NCI-H510A (cell line): Measurements from ENCODE around the gene RELL2.

Experiments used
- DNase-seq: peaks from one replicate; lab custom pipeline; 2025; lab: John Stamatoyannopoulos, UW

Gene RELL2

DNA sequence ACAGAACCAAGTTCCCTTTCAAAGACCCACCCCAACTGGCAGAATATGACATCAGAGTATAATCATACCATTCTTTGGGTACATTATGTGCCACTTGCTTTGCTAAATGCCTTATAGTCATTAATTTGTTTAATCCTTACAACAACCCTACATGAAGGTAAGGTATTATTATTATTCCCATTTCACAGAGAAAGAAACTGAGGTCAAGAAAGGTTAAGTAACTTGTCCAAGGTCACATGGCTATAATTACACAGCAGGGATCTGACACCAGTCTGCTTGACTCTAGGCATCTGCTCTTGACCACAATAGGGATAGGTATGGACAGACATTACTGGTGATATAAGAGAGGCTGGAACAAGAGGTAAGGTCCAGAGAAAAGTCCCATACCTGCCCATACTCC, 13.2 kb downstream of the RELL2 start:
- no peak for DNase-seq

DNA sequence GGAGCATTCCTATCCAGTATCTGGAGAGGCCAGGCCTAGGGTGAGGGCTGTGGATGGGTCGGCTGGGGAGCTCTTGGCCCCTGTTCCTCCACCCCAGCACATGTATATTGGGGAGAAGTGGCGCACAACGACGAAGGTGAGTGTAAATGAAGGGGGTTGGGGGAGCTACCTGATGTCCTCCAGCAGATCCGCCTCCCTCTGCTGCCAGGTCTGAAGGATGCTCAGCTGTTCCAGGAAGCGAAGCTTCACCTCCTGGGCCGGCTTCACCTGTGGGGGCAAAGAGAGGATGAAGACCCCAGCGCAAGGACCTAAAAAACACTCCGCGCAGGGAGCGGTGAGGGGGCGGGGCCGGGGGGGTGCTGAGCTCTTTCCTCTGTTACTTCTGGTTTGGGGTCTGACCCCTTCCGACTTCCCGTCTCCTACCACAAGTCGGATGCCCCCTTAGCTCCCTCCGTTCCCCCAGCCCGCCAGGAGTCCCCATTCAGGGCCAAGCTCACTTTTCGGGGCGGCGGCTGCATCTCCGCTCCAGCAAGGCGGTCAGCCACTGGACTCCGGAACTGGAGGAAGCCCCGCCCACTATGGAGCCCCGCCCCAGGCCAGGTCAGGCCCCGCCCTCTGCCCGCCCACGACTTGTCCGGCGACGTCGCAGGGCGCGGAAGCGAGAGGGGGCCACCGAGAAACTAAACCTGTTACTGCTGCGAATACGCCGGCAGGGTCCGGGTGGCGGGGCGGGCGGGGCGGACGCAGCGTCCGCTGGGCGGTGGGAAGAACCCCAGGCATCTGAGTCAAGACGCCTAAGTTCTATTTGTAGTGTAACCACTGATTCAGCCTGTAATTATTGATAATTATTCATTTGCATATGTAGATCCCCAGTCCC, 14.3 kb downstream of the RELL2 start, which contains the start of gene FCHSD1:
FCHSD1 (minus strand) TSS at position 568 of the 877 bp plus-strand sequence; CDS start at position 518, 50 bp downstream.
- DNase-seq = no peak

DNA sequence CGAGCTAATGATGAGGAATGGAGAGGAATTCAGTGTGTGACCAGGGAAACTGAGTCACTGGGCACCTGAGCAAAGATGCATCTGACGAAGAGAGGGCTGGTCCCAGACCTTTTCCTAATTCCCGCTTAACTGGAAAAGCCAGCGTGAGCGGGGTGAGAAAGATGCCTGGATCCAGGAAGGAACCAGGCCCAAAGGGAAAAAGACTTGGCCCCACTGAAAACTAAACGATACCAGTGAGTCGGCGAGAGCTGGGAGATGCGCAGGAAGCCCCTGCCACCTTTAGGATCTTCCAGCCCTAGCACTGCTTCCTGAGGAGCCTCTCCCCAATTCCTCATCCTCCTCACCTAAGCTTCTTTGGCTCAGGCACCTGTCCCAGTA, 14.9 kb downstream of the RELL2 start:
- DNase-seq = no peak

DNA sequence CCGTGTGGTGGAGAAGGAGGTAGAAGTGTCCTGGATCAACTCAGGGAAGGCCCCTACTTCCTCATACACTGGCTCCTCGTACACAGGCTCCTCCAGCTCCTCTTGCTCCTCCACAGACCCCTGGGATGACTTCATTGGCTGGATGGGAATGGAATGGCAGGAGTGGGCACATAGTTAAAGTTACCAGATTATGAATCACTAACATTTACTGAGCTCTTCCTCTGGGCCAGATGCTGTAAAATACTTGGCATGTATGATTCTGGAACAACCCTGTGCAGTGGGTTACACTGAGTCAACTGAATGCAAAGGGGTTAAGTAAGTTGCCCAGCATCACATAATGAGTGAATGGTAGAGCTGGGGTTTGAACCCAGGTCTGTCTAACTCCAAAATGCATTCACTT, 17.5 kb downstream of the RELL2 start:
- DNase-seq = no peak

DNA sequence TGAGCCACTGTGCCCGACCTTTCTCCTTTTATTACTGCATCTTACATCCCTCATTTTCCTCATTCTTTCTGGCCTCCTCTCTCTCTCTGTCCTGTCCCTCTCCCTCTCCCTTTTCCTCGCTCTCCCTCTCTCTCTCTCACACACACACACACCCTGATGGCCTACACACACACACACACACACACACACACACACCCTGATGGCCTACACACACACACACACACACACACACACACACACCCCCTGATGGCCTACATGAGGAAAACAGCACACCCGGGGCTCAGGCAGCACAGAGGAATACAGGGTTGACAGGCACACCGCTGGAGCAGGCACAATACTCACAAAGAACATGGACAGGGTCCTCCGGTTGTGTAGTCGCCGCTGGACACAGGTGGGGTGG, 18.2 kb downstream of the RELL2 start:
- DNase-seq = no peak

DNA sequence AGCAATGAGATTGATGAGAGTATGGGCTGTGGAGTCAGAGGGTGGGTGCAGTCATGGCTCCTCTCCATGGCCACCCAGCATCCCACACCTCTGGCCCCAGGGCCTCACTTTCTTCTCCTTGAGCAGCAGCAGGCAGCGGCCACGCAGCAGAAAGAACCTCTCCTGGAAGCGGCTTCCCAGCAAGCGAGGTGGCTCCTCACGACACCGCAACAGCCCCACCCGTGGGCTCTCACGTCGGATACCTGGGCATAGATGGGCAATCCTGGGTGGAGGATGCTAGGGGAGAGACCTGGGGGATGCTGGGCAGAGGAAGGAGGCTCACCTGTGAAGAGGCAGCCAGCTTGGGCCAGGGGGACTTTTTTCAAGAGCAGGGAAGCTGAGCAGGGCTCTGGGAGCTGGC, 19.6 kb downstream of the RELL2 start:
- DNase-seq = no peak

DNA sequence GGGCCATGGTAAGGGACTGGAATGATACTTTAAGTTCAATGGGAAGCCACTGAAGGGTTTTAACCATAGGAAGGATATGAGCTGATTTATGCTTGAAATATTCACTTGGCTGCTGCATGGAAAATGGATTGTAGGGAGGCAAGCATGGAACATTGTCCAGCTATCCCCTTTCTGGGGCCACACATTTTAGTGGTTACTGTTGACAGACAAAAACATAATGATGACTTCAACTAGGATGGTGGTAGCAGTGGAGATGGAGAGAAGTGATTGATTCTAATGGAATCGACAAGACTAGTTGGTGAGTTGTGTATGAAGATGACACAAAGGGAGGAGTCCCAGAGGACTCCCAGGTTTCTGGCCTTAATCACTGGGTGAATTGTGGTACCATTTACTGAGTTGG, 20.6 kb downstream of the RELL2 start:
- DNase-seq = no peak

DNA sequence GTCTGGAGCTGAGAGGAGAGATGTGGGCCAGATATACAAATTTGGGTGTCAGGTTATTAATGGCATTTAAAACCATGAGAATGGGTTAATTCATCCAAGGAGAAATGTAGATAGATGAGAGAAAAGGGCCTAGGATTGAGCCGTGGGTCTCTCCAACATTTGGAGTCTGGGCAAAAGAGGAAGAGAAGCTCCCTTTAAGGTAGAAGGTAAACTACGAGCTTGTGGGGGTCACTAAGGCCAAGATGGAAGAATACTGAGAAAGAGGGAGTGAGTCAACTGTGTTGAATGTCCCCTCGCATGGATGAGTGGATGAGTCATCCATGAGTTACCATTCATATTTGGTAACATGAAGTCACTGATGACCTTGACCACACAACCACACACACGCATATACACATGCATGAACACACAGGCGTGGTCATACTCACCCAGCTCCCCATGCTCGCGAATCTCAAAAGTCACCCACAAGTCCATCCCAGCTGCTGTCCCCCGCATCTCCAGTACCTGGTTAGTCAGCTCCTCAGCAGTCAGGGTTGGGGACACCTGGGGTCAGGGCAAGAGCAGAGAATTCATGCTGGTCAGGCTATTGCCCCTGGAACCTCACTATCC, 21.2 kb downstream of the RELL2 start:
- DNase-seq = no peak

DNA sequence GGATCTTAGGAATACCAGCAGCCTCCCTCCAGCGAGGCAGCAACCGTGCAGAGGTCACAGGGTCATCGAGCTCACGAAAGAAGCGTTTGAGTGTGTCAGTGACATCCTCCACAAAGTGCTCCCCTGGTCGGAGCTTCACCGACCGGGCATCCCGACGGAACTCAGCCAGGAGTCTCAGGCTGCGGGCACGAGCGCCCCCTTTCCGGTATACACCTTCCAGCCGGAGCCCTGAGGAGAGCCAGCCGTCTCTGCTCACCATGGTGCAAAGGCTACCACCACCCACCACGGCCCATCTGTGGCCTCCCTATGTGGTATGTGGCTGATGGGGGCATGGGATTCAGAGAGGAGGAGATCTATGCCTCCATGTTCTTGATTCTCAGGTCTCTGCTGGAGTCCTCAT, 25.2 kb downstream of the RELL2 start:
- no peak for DNase-seq

DNA sequence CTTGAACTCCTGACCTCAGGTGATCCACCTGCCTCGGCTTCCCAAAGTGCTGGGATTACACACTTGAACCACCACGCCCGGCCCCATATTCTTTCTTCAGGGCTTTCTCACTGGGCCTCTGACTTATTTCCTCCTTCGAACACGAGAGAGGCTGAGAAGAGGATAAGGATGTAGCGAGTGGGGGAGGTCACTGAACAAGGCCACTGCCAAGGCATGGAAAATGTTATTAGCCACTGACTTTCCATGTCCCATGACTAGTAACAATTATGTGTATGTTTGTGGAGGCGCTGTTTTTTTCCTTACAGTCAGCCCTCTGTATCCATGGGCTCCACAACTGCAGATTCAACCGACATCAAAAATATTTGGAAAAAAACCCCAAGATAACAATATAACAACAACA, 26.7 kb downstream of the RELL2 start:
- no peak for DNase-seq

DNA sequence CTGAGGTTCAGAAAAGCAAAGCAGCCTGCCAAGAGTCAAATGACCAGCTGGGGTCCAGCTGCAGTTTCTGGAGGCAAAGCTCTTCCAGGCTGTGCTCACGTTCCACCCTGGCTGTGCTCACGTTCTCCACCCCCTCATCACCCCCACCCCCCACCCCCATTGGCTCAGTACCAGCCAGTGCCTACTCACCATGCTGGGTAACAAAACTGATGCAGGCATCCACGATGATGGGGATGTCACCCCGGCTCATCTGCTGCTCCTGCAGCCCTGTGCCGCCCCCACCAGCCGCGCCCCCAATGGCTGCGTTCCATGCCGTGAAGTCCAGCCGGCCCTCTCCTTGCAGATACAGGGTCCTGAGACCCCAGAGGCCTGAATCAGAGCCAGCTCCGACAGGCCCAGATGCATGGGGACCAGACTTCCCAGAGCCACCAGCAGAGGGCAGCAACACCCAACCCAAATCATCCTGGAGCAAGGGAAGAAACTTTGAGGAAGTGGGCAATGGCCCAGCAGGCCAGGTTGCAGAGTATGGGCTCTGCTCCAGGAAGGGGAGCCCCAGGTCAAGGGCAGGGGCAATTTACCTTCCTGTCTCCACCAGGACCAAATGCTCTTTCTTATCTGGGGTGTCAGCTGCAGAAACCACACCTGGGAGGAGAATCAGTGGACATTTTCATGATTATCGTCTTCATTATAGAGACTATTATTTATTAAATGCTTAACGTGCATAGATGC, 28.1 kb downstream of the RELL2 start:
- no peak for DNase-seq

DNA sequence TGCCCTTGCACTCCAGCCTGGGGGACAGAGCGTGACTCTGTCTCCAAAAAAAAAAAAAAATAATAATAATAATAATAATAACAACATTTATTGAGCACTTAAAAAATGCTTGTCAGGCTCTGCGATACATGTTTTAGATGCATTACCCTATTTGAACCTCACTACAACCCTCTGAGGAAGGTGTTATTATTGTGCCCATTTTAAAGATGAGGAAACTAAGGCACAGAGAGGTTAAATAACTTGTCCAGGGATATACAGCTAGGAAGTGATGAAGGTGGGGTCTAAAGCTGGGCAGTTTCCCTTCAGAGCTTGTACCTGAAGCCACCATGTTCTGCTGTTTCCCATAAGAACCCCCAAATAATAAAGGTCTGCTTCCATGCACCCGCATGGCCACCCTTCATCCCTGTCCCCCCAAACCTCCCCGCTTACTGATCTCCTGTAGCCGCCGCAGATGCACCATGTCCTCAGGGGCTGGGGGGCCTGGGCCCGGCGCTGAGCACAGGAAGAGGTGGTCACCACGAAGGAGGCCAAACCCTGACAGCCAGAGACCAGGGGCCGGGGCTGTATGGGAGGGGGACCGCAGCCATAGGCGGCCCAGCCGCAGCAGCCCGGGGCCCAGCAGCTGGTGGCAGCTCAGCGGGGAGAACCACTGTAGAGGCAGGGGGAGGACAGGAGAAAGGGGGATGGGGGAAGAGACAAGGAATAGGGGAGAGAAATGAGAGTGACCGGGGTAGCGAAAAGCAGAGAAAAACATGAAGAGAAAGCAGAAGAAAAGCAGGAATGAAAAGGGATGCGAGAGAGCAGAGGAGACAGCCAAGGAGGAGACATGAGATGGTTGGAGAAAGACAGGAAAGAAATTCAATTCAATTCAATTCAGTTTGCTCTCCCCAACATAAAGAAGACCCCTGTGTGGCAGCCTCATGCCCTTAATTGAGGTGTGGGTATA, 29.5 kb downstream of the RELL2 start:
- DNase-seq = no peak

DNA sequence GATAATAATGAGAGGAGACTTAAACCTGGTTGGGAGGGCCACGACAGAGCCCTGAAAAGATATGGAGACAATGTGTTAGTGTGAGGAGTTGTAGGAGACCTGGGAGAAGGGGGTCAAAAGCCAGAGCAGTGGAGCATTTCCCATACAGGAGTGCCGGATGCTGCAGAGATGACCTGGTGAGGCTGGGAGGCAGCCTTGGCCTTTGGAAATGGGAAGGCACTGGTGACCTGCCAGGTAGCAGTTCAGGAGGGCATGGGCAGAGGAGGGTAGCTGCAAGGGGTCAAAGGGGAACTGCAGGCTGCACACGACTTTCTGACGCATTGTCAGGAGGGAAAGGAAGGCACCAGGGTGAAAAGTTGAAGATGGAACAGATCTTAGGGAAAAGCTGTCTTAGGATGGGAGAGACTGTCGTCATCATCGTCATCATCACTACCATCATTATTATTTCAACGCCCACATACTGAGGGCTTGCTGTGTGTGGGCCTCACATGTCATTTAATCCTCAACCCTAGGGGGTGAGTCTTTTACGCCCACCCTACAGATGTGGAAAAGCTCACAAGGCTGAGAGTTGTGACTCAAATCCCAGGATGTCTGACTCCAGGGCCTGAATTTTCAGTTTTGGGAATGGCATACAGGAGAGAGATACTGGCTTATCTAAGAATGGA, 31.9 kb downstream of the RELL2 start:
- DNase-seq = no peak

DNA sequence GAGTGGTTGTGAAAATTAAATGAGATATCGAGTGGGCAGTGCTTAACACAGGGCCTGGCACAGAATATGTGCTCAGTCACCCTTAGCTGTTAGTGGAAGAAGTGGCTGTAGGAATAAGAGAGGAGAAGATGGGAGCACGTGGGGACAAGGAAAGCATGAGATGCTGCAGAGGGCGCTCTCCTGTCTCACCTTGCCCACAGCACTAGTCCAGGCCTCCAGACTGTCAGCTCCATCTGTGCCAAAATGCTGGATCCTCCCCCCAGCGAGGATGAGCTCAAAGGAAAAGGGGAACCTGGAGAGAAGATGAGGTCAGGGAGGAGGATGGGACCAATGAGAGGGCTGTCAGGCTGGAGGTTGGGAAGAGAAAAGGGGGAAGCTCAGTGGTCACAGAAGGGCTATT, 32.7 kb downstream of the RELL2 start:
- no peak for DNase-seq

DNA sequence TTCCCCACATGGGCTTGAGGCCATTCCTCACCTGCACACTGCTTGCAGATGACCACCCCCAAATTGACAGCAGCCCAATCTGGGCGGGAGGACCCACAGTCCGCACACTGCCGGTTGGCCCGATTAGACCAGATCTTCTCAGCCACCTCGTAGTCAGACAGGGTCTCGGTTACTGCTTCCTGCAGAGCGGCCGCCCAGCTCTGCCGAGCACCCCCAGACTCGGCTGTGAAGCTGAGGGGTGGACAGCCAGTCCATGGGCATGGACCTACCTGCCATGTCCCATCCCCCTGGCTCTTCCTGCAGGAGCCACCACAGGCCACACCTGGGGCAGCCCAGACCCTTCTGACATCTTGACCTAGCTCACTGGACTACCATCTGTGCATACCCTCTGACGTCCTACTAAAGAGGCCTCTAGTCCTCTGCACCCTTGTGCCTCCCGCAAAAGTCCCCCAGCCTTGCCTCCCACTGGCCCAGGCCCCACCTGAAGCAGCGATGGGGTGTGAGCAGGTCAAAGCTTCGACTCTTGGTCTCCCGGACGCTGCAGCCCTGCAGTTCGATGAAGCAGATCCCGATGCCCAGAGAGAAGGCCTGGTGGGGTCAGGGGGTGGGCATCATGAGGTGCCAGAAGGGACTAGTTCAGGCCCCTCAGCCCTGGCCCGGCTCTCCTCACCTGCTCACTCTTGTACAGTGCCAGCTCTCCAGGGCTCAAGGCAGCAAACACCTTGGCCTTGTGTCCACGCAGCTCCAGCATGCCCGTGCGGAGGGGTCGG, 35.5 kb downstream of the RELL2 start:
- no peak for DNase-seq

DNA sequence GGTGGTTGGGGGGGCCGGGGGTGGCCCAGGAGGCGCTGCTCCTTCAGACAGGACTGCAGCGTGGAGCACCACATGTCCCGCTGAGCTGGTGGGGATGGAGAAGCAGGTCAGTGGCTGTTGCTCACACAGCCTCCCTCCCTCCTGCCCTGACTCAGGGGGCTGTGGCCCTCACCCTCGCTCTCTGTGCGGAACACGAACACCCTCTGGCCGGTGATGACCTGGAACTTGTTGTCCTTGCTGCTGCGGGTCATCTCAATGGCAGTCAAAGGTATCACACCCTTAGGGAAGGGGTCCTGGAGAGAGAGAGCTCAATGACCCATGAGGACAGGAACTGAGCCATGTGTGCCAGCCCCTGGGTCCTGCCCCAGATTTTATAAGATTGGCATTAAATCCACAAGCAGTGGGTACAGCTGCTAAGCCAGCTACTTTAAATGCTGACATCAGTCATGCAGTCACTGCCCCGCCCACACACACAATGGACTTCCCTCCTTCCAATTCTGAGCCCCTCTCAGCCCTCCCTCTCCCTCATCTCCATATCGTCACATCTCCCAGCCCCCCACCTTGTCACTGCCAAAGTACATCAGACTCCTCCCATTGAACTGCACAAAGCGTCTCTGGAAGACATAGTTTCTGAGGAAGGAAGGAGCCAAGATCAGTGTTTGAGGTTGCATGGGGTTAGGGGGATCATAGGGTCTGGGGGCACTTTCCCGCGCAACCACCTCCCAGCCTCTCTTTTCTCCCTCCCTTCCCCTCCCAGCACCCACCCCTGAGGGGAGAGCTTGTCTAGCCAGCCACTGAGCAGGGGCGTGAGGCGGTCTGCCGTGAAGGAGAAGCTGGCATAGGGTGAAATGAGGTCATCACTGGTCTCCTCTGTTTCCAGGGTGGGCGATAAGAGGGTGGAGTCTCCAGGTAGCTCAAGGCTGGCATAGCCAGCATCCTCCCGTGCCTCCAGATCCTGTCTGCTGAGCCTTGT, 36.3 kb downstream of the RELL2 start:
- no peak for DNase-seq

DNA sequence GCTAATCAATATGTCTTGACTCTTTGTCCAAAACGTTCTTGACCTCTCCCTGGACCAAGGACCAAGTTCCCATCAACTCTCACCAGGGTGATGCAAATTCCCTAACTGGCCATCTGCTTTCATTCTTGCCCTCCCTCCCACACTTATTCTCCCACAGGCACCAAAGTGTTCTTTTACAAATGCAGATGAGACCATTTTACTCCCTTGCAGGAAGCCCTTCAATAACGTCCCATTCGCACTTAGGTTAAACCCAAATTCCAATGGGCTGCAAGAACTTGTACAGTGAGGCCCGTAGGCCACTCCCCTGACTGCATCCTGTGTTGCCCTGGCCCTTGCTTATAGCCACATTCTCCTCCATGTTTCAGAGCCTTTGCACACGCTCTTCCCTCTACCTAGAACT, 38.0 kb downstream of the RELL2 start:
- no peak for DNase-seq

DNA sequence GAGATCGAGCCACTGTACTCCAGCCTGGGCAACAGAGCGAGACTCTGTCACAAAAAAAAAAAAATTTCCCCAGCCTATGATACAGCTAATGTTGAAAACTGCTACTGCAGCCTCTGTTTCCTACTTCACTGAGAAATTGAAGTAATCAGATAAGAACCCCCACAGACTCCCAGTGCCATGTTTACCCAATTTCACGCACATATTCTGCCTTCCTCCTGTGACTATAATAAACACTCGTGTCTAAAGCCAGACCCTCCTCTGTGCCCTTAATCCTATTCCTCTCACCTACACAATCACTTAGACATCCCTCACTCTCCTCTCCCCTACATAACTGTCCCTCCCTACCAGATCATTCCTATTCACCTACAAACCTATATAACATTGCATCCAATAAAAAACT, 38.9 kb downstream of the RELL2 start:
- DNase-seq = no peak

DNA sequence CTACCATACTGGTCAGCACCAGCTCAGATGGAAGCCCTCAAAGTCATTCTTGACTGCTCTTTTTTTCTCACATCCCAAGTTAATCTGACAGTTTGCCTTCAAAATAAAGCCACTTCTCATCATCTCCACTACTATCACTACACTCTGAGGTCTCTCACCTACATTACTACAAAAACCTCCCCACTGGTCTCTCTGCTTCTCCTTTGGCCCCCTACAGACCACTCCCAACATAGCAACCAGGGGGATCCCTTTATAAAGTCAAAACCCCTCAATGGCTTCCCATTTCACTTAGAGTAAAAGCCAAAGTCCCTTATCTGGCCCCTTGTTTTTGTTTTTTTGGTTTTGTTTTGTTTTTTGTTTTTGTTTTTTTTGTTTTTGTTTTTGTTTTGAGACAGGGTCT, 40.6 kb downstream of the RELL2 start:
- DNase-seq = no peak
